ENCODE measurements around the gene STX7.

DNA sequence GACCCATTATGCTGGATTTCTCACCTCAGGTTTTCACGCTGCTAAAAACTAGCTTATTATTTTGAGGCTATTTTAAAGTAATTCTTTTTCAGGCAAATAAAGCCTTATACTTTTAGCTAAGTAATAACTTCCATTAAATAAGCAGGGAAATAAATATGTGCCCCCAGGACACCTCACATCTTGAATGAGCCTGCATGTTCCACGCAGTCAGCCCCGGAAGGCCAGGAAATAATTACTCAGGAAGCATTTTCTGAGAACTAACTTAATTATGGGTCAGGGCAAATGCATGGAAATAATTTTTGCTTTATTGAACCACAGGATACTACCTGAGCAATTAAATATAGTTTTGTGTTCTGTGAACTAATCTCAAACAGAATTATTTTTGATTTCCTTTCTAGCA is 41.1 kb downstream of the STX7 start:
- TF ChIP-seq, protein P1, sequence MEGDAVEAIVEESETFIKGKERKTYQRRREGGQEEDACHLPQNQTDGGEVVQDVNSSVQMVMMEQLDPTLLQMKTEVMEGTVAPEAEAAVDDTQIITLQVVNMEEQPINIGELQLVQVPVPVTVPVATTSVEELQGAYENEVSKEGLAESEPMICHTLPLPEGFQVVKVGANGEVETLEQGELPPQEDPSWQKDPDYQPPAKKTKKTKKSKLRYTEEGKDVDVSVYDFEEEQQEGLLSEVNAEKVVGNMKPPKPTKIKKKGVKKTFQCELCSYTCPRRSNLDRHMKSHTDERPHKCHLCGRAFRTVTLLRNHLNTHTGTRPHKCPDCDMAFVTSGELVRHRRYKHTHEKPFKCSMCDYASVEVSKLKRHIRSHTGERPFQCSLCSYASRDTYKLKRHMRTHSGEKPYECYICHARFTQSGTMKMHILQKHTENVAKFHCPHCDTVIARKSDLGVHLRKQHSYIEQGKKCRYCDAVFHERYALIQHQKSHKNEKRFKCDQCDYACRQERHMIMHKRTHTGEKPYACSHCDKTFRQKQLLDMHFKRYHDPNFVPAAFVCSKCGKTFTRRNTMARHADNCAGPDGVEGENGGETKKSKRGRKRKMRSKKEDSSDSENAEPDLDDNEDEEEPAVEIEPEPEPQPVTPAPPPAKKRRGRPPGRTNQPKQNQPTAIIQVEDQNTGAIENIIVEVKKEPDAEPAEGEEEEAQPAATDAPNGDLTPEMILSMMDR (IDR thresholded peaks at IDR 0.05; ENCODE audit: extremely low read depth in 1 of 2, insufficient read depth in 1 of 2, low read depth in 1 of 2, low read length in 2 of 2), result no peak
- TF ChIP-seq FOS (IDR thresholded peaks at IDR 0.05; ENCODE audit: borderline replicate concordance, insufficient read depth, low read length) (no peak), POLR2AphosphoS5 (IDR thresholded peaks at IDR 0.05; ENCODE audit: insufficient read depth, low read depth, low read length) (no peak), POLR2A (IDR thresholded peaks at IDR 0.05; ENCODE audit: low read depth, low read length) (no peak)

Measured in endothelial cell of umbilical vein (primary cell).